GM12865 (cell line): ENCODE measurements around the gene C2CD4C.

Experiments used
- DNase-seq: peaks from one replicate; pipeline ENCODE4 v3.0.0; 2010; ENCODE audit warnings: low read depth
- H3K4me3 ChIP-seq: 2 replicates; pipeline ENCODE4 v1.5.1; 2011; ENCODE audit warnings: mild to moderate bottlenecking, low read depth, low read length, control low read depth
- CTCF ChIP-seq: IDR thresholded peaks from 2 replicates; pipeline ENCODE4 v1.5.1; 2011; ENCODE audit warnings: low read length, control low read depth, low read depth, inconsistent platforms; ENCODE audit not compliant: insufficient read depth; ENCODE audit errors: missing control alignments

C2CD4C gene

GRCh38 chr19:370641-371330, 38.2 kb downstream of the C2CD4C start:
- H3K4me3 ChIP-seq, result no peak overlapping the region
- TF ChIP-seq CTCF, result no peak
- no peak for DNase-seq

DNA sequence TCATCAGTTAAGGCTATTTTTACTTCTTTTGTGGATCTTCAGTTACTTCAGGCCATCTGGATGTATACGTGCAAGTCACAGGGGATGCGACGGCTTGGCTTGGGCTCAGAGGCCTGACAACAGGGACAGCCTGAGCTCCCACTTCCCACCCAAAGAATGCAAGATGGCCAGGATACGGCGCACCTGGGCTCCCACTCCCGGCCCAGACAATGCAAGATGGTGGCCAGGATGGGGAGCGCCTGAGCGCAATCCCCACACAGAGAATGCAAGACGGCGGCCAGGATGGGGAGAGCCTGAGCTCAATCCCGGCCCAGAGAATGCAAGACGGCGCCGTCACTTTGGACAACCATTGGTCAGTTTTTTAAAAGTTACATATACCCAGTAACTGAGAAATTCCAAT, 39.1 kb downstream of the C2CD4C start:
- TF ChIP-seq CTCF, result no peak
- no peak for DNase-seq
- H3K4me3 ChIP-seq, result no peak overlapping the region

- no peak for DNase-seq
- no peak for TF ChIP-seq CTCF
- no peak overlapping the region for H3K4me3 ChIP-seq
Observed at GRCh38 chr19:369256-369655, 39.7 kb downstream of the C2CD4C start.

DNA sequence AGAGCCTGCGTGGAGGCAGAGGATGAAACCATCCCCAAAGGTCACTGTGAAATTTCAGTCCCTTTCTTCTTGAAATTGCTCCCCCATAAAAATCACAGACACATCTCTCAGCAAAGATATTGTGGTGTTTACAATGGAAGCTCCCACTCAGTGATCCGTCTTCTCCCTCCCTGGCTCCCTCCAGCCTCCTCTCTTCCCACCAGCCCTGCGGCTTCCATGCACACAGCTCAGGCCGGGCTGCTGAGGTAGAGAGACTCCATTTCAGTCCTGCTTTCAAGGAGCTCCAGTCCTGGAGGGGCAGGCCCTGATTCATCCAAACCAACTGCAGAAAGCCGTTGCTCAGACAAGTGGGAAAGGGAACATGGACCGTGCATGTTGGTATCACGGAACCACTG, 40.3 kb downstream of the C2CD4C start:
- no peak overlapping the region for H3K4me3 ChIP-seq
- DNase-seq, result no peak
- TF ChIP-seq CTCF, result no peak

GRCh38 chr19:367963-368629, 40.9 kb downstream of the C2CD4C start:
- no peak for TF ChIP-seq CTCF
- no peak for DNase-seq
- no peak overlapping the region for H3K4me3 ChIP-seq

DNA sequence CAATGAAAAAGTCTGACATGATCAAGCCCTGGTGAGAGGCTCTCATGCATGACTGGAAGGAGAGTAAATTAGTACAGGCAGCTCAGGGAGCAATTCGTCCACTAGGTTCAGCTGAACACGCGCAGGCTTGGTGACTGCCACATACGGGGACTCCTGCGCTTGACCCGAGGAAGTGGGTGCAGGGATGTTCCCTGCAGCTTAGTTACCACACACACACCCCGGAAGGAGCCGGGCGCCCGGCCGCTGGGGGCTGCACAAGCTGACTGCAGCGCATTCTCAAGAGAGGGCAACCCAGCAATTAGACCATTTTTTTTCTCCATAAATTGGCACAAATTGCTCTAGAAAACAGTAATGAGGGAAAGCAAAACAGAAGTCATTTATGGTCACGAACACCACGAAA, 41.4 kb downstream of the C2CD4C start:
- no peak for DNase-seq
- H3K4me3 ChIP-seq, result no peak overlapping the region
- TF ChIP-seq CTCF, result no peak

DNA sequence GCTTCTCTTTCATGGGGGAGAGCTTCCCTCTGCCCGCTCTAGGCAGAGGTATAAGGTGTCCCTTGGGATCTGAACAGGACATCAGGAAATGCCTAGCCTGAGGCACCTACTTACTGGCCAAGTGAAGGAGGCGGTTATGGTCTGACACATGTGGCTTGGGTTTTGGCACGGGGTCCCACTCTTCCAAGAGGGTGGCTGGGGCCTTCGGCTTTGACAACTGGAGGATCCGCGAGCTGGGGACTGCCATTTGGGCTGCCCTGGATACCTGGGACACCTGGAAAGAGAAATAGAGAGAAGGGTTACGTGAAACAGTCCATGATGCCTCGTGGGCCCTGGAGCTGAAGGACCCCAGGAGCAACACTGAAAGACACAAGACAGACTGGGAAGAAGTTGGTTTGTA, 42.0 kb downstream of the C2CD4C start:
- DNase-seq, result no peak
- H3K4me3 ChIP-seq, result no peak overlapping the region
- TF ChIP-seq CTCF, result no peak
